LoVo (cell line): Measurements from ENCODE around the gene CHD9.

Source experiments
- DNase-seq: peaks from one replicate; pipeline ENCODE4 v3.0.0-alpha.2; 2016; ENCODE audit warnings: low spot score

The CHD9 gene

DNA sequence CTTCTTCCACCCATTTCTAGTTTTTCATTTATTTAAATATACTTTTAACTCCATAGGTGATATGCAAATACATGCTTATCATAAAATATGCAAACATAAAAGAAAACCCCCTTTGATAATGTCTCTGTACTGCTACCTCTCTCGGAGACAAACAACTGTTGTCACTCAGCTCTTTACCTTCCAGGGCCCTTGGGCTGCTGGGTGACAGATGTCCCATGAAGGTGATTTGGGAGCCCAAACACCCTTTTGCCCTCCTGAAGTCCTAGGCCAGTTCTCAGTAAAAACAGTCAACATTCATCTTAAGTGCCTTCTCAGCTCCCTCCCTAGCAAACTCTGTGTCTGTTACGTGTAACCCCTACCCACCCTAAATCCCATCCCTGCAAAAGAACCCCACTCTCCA is 37.5 kb downstream of the CHD9 start:
- no peak for DNase-seq

DNA sequence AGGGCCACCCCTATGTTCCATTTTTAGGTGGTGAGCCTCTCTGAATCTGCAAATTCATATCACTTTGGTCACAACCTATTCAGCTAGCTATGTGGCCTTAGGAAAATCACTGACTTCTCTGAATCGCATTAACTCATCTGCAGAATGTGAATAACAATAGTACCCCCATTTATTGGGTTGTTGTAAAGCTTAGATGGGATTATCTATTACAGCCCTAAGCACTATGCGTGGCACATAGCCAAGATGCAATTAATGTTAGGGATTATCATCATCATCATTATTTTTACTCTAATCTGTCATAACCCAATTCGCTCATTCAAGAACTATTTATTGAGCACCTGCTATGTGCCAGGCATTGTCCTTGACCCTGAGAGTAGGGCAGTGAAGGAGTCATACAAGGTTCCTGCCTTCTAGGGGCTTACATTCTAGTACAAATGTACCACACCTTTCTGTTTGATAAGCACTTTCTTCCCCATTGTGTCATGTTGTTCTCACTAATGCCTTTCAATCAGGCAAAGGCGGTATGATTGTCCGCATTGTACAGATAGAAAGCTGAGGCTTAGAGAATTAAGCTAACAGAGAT is 38.5 kb downstream of the CHD9 start:
- no peak for DNase-seq

DNA sequence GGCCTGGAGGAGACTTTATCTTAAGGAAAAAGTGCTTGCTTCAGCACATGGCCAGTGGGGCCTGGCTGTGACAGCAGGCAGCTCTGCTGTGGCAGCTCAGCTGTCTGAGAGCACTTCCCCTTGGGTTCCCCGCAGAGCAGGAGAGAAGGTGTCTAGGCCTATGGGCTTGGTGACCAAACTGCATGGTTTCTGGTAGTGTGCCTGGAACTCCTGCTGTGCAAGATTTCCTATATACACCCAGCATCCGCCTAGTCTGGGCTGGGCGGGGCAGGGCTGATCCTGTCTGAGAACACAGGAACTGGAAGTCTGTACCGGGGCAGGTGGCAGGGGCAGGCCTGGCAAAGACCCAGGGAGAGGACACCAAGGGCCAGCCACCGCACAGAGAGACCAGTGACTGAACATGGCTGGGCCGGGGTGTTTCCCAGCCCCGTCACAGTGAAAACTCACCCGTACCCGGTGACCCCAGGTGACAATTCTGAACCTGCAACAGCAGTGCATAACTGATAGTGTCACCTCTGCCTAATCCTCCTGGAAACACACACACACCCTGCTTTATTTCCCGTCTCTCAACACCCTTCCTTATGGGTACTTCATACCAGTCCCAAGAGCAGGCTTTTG is 39.3 kb downstream of the CHD9 start:
- DNase-seq, result peak; percentile 77

DNA sequence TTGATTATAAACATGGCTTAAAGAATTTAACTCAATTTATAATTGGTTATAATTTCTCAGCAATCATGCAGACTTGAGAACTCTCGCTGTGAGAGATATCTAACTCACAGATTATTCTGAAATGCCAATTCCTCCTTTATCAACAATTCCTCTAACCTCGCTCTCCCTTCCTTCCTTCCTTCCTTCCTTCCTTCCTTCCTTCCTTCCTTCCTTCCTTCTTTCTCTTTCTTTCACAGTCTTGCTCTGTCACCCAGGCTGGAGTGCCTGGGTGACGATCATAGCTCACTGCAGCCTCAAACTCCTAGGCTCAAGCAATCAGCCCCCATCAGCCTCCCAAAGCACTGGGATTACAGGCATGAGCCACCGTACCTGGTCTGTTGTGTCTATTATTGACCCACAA is 42.4 kb downstream of the CHD9 start:
- DNase-seq, result no peak

DNA sequence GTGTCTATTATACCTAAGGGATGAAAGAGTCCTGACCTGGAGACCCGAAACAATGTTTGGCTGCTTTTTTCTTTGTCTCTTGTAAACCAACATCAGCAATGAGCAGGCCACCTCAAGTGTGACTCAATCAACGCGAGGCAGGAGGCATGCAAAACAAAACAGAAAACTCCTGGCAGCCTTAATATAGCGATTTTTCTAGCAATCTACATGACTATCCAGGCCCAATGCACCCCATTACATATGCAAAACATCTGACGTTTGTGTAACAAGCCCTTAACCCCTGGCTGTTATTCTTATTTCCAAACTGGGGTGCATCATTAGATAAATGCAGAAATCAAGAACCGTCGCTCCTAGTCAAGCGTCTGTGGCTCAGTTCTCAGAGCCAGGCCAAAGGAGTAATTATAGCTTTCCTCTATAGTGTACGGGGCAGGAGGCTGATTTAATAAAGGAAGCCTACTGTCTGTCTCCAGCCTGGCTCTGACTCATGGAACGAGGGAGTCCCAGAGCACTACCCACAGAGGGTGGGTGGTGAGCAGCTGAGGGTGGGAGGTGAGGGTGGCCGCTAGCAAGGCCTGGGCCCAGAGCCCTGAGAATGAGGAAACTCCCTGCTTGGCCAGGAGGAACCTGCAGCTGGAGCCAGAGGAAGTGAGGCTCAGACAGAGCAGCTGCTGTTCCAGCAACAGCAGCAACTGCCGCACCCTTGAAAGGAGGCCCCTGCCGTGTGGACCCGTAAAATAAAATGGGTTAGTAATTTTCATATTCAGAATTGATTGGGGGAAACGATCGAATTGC is 43.9 kb downstream of the CHD9 start:
- no peak for DNase-seq

DNA sequence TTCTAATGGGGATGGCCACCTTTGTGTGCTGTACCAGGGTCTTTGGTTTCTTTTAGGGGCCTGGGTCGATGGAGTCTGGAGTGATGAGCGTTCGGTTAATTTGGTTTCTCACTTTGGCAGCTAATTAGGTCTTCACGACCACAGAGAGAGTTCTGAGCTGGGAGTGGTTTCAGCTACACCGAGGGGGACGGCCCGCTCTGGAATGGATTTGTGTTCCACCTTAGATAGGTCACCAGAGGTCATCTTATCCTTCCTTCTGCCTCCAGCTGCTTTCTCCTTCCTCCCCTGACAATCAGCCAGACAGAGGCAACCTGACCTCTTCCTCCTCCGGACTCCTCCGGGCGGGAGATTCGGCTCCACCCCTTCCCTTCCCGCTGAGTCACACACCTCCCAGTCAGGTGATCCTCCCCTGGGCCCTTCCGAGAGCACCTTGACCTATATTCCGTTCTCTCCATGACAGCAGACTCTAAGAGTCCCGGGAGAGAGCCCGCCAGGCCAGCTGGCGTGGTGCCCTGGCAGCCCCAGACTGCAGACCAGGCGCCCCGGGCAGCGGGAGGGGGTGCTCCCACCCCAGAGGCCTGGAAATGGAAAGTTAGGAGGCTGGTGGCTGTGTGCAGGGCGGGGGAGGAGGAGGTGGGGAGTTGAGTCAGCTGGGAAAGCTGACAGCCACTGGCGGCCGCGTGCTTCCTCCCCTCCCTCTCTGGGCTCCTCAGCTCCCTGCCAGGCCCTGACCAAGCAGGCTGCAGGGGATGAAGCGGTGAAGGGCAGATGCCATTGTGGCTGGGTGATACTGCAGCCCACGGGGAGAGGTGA is 44.7 kb downstream of the CHD9 start:
- DNase-seq, result peak; percentile 90

DNA sequence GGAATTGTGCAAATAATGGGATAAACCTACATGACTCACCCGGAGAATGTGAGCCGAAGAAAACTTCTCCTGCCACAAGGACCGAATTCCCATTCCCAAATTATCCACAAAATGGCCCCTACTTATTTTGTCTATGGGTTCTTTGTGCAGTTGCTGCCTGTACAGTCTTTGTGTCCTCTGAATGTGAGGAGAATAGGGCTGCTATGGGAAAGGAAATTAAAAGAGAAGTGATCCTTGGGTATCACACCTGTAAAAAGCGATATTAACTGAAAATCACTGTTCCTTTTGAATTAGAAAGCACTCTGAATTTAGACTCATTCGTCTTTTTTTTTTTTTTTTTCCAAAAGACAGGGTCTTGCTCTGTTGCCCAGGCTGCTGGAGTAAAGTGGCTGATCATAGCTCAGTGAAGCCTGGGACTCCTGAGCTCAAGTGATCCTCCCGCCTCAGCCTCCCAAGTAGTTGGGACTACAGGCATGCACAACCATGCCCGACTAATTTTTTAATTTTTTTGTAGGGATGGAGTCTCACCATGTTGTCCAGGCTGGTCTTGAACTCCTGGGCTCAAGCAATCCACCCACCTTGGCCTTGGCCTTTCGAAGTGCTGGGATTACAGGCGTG is 45.4 kb downstream of the CHD9 start:
- no peak for DNase-seq

DNA sequence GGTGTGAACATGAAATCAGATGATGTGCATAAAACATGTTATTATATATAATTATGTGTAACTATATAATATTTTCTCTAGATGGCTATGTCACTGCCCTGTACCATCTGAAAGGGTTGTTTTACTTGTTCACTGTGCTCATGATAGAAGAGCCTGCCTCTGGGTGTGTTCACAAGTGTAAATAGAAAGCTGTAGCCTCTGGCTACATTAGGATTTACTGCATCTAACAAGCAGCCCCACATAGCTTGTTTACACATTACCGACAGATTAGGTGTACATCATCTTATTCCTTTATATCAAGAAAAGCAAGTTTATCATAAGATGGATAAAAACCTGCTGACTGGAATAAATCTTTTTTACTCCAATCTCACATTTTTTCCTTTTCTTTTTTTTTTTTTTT is 46.1 kb downstream of the CHD9 start:
- DNase-seq, result no peak

DNA sequence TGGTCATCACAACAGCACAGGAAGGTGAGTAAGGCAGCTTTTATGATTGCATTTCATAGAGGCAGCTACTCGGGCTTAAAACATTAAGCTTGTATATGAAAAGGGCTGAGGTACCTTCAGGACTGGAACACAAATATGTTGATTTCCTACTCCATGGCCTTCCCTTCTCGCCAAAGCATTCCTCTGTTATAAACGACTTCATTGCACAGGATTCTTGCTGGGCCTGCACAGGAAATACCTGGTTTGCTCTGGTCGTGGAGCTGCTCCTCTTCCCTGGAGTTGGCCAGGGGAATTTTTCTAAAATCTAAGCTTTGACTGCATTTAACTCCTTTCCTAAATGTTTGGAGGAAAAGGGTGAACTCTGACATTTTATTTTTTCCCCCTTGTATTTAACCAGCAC is 49.0 kb downstream of the CHD9 start:
- DNase-seq, result no peak

DNA sequence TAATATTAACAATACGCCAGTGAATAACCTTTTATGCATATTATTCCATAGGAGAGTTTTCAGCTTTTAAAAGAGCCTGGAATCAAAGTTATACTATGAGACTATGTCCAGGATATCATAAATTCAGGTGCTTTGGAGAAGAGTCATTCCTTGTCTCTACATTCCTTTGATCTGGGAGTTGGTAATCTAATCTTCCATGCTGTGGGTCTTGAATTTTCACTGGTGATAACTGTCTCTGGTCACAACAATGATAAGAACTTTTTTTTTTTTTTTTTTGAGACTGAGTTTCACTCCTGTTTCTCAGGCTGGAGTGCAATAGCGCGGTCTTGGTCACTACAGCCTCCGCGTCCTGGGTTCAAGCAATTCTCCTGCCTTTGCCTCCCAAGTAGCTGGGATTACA is 50.8 kb downstream of the CHD9 start:
- no peak for DNase-seq

DNA sequence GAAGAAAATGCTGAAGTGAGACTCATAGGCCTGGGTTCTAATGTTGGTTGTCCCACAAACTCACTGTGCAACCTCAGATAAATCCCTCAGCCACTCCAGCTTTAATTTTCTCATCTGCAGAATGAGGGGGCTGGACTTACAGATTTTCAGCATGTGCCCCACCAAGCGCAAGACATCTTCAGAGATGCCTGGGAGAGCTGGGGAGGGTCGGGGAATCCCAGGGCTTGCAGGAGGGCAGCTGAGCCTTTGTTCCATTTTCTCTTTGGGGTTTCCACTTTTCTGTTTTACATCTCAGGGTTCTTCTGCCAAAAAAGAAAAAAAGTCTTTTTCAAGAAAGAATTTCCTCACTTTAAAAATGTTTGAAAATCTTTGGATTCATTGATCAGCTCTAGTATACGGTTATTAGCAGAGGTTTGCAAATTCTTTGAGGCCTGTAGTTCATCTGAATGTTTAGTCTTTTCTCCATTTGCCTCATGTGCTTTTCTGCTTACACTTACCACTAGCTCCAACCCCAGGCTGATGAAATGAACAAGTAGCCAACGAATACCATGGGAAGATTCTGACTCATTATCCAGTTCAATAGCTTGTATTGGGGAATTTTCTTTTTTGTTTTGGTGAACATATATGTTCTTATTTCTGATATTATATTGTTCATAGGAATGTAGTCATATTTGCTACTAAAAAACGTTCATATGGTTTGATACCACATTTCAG is 56.4 kb downstream of the CHD9 start:
- DNase-seq, result no peak

DNA sequence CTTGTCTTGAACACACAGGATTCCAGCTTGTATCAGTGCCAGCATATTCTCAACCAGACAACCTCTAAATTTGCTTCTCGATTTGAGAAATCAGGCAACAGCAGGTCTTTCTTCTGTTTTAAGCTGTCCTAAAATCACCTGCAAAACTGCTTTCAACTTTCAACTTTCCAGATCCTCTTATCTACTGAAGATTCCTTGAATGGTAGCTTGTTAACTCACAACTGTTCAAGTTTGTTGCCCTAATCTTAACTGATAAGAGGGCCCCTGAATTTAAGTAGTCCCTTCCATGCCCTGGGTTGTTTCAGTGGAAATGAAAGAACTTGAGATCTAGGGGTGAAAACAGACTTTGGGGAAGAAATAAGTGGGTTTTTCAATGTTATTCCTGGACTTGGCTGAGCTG is 57.2 kb downstream of the CHD9 start:
- no peak for DNase-seq

DNA sequence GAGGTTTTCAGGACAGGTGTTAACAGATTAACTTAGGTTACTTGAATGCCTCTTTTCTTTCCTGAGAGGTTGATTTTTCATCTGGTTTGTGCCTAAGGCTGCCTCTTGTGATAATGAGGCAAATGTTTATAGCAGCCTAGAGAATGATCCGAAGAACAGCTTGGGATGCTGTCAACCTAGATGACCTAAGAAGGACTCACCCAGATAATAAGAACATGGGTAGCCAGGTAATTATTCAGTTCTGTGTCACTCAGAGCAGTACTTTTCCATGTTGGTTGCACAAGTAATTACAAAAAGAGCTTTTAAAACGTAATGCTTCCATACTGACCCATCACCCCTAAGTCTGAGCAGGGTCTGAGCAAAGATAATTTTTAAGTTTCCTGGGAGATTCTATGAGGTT is 60.3 kb downstream of the CHD9 start:
- DNase-seq, result no peak

DNA sequence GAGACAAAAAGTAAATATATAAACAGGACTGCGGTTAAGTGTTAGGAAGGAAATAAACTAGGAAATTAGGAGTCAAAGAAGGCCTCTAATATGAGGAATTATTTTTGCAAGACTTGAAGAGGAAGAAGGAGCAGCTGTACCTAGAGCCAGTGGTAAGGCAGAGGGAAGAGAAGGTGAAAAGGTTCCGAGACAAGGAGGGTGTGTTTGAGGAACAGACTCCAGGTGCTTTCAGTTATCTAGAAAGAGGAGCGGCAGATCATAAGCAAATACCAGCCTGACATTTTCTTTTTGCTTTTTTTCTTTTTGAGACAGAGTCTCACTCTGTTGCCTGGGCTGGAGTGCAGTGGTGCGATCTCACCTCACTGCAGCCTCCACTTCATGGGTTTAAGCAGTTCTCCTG is 61.0 kb downstream of the CHD9 start:
- no peak for DNase-seq

DNA sequence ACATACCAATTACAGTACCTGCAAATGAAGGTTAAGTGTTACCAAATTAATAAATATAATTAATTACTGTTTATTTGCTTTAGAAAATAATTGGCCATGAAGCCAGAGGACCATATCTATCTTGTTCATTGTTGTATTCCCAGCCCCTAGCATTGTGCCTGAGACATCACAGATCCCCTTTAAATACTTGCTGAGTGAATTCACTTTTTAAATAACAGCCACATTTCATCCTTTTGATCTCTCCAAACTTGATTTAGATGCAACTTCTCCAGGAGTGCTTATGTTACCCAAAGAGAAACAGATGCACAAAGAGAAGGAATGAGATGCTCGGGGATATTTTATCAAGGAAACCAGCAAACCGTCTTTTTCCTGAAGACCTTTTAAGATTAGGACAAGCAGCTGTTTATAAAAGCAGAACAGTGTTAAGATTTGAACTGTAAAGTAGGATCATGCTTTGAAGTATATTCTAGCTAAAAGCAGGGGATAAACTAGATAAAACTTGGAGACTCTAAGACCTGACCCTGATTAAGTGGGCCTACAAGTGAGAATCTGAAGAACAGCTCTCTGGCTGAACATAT is 66.3 kb downstream of the CHD9 start:
- DNase-seq, result no peak

DNA sequence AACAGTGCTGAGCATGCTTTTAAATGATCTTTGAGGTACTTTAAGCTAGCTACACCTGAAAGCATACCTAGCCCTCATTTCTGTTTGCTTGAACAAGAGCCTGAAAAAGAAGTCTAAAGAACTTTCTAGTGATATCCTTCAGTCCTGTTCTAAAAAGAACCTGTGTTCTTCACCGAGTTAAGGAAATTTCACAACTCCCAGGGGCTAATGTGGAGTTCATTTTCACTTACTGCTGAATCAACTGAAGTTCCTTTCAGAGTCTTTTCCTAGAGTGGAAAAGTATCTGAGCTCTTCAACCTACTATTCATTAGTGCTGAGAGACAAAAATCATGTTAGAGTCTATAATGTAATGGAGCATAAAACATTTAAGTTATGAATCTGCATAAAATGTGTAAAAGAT is 66.9 kb downstream of the CHD9 start:
- DNase-seq, result no peak

DNA sequence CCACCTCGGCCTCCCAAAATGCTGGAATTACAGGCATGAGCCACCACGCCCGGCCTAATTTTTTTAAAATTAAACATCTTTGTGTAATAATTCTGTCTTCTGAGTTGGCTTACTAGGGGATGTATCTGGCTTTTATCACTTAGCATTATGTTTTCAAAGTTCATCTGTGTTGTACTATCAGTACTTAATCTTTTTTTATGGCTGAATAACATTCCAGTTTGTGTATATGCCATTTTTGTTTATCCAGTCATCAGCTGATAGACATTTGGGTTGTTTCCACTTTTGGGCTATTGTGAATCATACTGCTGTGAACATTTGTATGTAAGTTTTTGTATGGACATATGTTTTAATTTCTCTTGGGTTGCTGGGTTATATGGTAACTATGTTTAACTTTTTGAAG is 69.0 kb downstream of the CHD9 start:
- DNase-seq, result no peak

DNA sequence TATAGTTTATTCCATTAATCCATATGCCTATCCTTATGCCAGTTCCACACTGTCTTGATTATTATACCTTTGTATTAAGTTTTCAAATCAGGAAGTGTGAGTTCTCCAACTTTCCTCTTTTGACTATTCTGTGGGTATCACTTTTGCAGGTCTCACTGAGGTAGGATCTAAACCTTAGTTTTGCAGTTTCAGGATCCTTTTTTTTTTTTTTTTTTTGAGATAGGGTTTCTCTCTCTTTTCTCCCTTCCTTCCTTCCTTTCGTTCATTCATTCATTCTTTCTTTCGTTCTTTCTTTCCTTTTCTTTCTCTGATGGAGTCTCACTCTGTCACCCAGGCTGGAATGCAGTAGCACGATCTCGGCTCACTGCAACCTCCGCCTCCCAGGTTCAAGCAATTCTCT is 71.6 kb downstream of the CHD9 start:
- DNase-seq, result no peak

DNA sequence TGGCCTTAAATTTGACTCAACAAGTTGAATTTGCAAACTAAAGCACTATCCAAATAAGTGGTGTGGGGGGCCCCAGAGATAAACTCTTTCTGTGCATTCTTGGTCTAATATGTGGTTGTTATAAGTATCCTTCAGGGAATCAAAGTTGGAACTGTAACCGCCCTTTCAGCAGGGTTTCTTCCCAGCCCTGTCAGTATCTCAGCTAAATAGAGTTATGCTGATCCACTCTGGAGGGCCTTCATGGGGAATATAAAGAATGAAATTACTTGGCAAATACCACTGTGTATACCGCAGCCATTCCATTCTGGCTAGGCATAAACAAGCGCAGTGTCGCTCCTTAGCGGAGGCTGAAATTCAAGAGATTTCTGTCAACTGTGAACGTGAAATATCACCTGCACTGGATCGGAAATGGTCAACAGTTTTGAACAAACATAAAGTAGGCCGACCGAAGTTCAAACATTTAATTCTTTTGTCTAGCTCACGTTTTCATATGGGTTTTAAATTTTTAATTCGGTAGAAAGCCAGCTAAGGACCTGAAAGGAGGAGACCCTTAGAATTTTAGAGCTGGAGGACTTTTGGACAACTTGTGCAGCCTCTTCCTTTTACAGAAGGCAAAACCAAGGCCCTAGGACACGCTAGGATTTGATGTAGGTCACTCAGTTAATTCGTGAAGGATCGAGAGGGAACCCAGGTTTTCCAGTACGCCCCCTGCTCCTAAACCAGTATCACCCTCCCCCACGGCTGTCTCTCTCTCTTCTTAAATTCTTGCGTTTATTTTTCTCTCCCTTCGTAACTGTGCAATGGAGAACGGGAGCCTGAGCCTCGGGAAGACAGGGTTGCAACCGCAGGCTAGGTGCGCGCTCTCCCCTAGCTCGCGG is 74.7 kb downstream of the CHD9 start:
- no peak for DNase-seq
